OCI-LY3 (cell line): ENCODE measurements around the gene IBA57.

Experiments
- H2AFZ ChIP-seq: fragments of 200-600, 300-600 bp; shearing (Covaris generic); 2 replicates; pipeline ENCODE4 v1.6.0; 2014; ENCODE audit warnings: antibody characterized with exemption, low read depth, low read length
- H3K27ac ChIP-seq: fragments of 200-600, 300-600 bp; sonication (generic); 2 replicates; pipeline ENCODE4 v1.5.1; 2014; ENCODE audit warnings: mild to moderate bottlenecking, low read length, moderate library complexity, mixed read lengths
- H3K27me3 ChIP-seq: fragments of 200-600, 300-600 bp; sonication (generic); 2 replicates; pipeline ENCODE4 v1.6.1; 2014; ENCODE audit warnings: low read depth, low read length, mixed read lengths
- H3K36me3 ChIP-seq: fragments of 200-600, 300-600 bp; sonication (generic); replicated peaks from 2 replicates; pipeline ENCODE3; 2014; ENCODE audit warnings: low read depth, low read length, mixed read lengths
- H3K4me1 ChIP-seq: fragments of 300-600, 200-600 bp; sonication (generic); 2 replicates; pipeline ENCODE4 v1.6.1; 2014; ENCODE audit warnings: low read length, mixed read lengths
- H3K4me2 ChIP-seq: fragments of 200-600, 300-600 bp; sonication (generic); 2 replicates; pipeline ENCODE4 v1.6.1; 2014; ENCODE audit warnings: low read length, mixed read lengths
- H3K4me3 ChIP-seq: fragments of 300-600, 200-600 bp; sonication (generic); 2 replicates; pipeline ENCODE4 v1.5.1; 2014; ENCODE audit warnings: antibody characterized with exemption, mild to moderate bottlenecking, low read length, moderate library complexity
- H3K79me2 ChIP-seq: fragments of 300-600, 200-600 bp; shearing (Covaris generic); 2 replicates; pipeline ENCODE4 v1.6.1; 2014; ENCODE audit warnings: mild to moderate bottlenecking, low read length, mixed read lengths
- H3K9ac ChIP-seq: fragments of 300-600, 200-600 bp; shearing (Covaris generic); 2 replicates; pipeline ENCODE4 v1.6.0; 2014; ENCODE audit warnings: mild to moderate bottlenecking, low read length, moderate library complexity
- H3K9me3 ChIP-seq: fragments of 200-600, 300-600 bp; shearing (Covaris generic); 2 replicates; pipeline ENCODE4 v1.6.1; 2014; ENCODE audit warnings: low read length, mixed read lengths; ENCODE audit not compliant: insufficient read depth
- H4K20me1 ChIP-seq: fragments of 200-600, 300-600 bp; sonication (generic); 2 replicates; pipeline ENCODE4 v1.6.1; 2016; ENCODE audit warnings: low read length, mixed read lengths; ENCODE audit not compliant: insufficient read depth
- EZH2phosphoT487 ChIP-seq: fragments of 200-600 bp; shearing (Covaris generic); IDR thresholded peaks from 2 replicates; pipeline ENCODE4 v1.6.1; 2018; ENCODE audit warnings: antibody characterized with exemption, mixed run types, low read depth
- TF ChIP-seq, protein P1 (sequence below): fragments of 200-600, 300-600 bp; sonication (generic); IDR thresholded peaks from 2 replicates; pipeline ENCODE4 v1.5.1; 2014; ENCODE audit warnings: antibody characterized with exemption, low read length, low read depth

Gene IBA57

DNA sequence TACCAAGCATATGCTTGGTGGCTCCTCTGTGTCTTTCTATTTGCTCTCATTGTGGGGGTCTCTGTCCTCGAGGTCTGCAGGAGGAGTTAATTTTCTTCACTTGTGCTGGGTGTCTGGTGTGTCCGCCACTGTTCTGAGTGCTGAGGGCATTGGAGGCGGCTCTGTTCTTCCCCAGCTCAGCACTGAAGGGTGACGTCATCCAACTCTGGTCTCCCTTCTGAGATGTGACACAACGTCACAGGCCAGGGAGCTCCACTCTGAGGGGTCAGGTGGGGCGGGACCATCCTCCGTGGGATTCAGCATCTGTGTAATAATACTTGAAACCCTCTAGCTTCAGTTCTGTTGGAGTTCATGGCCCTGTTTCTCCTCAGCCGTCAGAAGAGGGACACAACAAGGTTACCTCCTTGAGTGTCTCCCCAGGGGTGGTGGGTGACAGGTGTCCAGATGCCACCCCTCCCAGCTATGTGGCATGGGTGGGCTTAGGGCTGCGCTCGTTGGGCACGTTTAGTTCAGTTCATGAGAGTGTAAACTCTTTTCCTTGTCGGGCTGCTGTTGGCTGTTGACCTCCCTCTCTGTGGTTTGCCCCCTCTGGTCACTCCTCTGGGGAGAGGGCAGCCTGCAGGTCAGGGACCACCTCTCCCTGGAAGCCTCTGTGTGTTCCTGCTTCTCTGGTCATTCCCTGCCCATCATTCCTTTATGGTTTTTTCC is 3.1 kb downstream of the IBA57 start:
- TF ChIP-seq, protein P1, sequence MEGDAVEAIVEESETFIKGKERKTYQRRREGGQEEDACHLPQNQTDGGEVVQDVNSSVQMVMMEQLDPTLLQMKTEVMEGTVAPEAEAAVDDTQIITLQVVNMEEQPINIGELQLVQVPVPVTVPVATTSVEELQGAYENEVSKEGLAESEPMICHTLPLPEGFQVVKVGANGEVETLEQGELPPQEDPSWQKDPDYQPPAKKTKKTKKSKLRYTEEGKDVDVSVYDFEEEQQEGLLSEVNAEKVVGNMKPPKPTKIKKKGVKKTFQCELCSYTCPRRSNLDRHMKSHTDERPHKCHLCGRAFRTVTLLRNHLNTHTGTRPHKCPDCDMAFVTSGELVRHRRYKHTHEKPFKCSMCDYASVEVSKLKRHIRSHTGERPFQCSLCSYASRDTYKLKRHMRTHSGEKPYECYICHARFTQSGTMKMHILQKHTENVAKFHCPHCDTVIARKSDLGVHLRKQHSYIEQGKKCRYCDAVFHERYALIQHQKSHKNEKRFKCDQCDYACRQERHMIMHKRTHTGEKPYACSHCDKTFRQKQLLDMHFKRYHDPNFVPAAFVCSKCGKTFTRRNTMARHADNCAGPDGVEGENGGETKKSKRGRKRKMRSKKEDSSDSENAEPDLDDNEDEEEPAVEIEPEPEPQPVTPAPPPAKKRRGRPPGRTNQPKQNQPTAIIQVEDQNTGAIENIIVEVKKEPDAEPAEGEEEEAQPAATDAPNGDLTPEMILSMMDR: no peak
- TF ChIP-seq EZH2phosphoT487: no peak
- H3K4me1 ChIP-seq: peaks cover 10% of the 10 kb centered on the region
- no peak overlapping the region for H3K4me3 ChIP-seq
- no peaks in the 10 kb centered on the region for H3K27me3 ChIP-seq
- no peak overlapping the region for H3K4me2 ChIP-seq
- H3K27ac ChIP-seq: no peak overlapping the region
- H3K79me2 ChIP-seq: peaks cover 9% of the 10 kb centered on the region
- H4K20me1 ChIP-seq: peaks cover 4% of the 10 kb centered on the region
- no peak overlapping the region for H3K9ac ChIP-seq
- no peaks in the 10 kb centered on the region for H3K36me3 ChIP-seq
- H2AFZ ChIP-seq: no peak overlapping the region
- H3K9me3 ChIP-seq: no peaks in the 10 kb centered on the region

- Histone ChIP-seq H2AFZ (no peak overlapping the region), H3K36me3 (no peaks in the 10 kb centered on the region), H3K27me3 (no peaks in the 10 kb centered on the region), H3K27ac (no peak overlapping the region), H3K9me3 (no peaks in the 10 kb centered on the region), H3K4me1 (peaks cover 10% of the 10 kb centered on the region), H3K4me3 (no peak overlapping the region), H3K79me2 (peaks cover 9% of the 10 kb centered on the region), H3K4me2 (no peak overlapping the region), H4K20me1 (peaks cover 5% of the 10 kb centered on the region), H3K9ac (no peak overlapping the region)
- TF ChIP-seq EZH2phosphoT487: no peak
- TF ChIP-seq, protein P1: no peak
Observed at GRCh38 chr1:228169345-228169744, 3.7 kb downstream of the IBA57 start.

GRCh38 chr1:228170666-228171065 is 5.1 kb downstream of the IBA57 start:
- no peak overlapping the region for H2AFZ ChIP-seq
- no peaks in the 10 kb centered on the region for H3K36me3 ChIP-seq
- TF ChIP-seq EZH2phosphoT487: no peak
- peaks cover 6% of the 10 kb centered on the region for H3K4me1 ChIP-seq
- H4K20me1 ChIP-seq: peaks cover 5% of the 10 kb centered on the region
- no peak overlapping the region for H3K9ac ChIP-seq
- no peak overlapping the region for H3K27ac ChIP-seq
- peaks cover 9% of the 10 kb centered on the region for H3K79me2 ChIP-seq
- no peak overlapping the region for H3K4me2 ChIP-seq
- no peaks in the 10 kb centered on the region for H3K27me3 ChIP-seq
- no peaks in the 10 kb centered on the region for H3K9me3 ChIP-seq
- H3K4me3 ChIP-seq: no peak overlapping the region

DNA sequence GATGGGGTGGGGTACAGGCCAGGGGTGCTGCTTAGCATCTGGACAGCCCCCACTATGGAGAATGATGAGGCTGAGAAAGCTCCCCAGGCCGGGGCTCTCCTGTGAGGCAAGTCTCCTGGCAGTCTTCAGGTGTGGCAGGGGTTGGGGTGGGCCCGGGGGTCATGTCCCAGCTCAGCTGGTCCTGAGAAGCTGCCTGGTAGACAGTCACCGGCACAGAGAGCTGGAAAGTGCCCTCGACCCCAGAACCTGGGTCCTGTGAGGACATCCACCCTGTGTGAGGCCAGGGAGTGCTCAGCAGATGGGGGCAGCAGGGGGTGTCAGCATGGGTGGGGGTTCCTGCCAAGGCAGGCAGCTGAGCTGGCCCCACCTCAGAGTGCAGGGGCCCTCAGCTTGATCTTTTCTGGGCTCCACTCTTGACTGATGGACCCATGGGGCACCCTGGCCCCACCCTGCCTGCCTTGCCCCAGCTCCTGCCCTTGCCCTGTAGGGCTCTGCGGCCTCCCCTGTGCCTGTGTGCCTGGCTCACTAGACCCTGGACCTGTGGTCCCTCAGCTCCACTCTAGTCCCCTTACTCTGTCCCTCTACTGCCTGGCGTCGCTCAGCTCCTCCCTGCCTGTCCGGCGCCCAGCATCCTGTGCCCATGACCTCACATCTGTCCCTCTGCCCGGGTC is 5.8 kb downstream of the IBA57 start:
- Histone ChIP-seq H3K4me2 (no peak overlapping the region), H3K4me3 (no peak overlapping the region), H3K9ac (no peak overlapping the region), H2AFZ (no peak overlapping the region), H3K79me2 (peaks cover 7% of the 10 kb centered on the region), H3K36me3 (no peaks in the 10 kb centered on the region), H3K27me3 (no peaks in the 10 kb centered on the region), H3K27ac (no peak overlapping the region), H3K4me1 (peaks cover 6% of the 10 kb centered on the region), H4K20me1 (peaks cover 5% of the 10 kb centered on the region), H3K9me3 (no peaks in the 10 kb centered on the region)
- no peak for TF ChIP-seq EZH2phosphoT487
